Activated CD8-positive, alpha-beta memory T cell treated with anti-CD3 and anti-CD28 coated beads, Interleukin-2, amount 50 U/mL, for 24 hours (primary cell): ENCODE measurements around the gene FAM117A.

Source experiments
- DNase-seq: peaks from one replicate; pipeline ENCODE4 v3.0.0-alpha.2; 2020; ENCODE audit errors: extremely low read depth

The FAM117A gene

DNA sequence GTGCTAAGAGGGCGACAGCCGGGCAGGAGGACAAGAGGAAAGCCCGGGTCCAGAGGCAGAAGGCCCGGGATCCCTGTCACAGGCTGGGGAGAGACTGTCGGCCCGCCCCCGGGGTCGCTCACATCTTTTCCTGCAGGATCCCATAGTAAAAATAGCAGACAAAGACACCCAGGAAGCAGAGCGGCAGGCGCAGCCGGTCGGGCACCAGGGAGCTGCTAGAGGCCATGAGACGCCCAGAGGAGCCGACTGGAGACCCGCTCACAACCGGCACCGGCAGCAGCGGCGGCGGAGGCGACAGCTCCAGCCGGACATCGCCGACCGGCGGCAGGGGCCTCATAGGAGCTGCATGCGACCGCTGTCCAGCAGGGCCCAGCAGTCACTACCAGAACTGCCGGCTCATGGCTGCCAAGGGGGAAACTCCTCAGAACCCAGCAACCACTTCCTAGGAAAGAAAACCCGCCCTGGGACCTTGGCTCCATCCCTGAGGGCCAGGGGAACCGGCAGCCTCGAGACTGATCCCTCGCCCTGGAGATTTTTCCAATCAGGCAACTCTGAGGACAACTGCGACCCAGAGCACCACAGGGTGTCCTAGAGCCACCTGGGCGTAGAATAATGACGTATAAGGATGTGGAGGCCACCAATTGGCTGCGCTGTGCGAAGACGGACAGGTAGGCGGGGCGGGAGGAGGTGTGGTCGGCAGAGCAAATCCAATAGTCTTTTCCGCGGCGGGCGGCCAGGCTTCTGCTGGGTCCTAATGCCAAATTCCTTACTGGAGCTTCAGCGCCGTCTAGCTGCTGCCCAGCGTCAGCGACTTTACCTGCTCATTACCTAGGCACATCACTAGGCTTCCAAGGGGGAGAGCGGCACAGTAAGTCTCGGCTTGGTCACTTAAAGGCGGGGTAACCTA lies 56.1 kb downstream of the FAM117A start, which contains the start of gene SLC35B1:
Gene SLC35B1, minus strand, starts transcription at position 357 of the 907 bp plus-strand sequence. Its CDS starts 131 bp downstream, at position 226.
- peak; percentile 98 for DNase-seq

DNA sequence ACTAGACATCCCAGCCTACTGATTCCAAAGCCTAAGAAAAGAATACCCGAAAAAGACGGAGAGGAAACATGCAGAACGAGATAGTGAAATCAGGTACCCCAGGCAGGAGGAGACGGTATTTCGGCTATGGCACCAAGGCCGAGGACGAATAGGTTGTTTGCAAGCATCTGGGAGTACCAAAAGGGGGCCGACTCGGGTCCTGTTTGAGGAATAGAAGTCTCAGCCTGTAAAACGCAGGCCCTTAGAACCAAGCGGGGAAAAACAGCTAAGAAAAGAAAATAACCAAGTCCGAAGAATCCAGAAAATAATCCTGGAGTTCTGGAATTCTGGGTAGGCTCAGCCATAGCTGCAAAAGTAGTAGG lies 56.7 kb downstream of the FAM117A start:
- no peak for DNase-seq

DNA sequence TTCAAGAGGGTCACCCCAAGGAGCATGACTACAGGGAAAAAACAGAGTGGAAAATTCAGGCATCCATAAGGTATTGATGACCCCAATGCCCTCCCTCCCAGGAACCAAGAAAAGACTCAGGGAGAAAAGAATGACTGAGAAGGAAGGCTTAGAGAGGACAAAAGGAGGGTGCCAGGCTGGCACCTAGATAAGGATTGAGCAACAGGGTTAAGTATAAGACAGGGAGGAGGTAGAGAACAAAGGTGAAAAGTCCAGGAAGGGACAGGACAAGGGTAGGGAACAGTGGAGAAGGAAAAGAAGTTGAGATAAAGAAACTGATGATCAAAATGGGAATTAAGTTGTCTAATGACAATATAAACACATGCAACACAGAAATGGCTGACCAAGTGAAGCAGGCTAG lies 58.7 kb downstream of the FAM117A start:
- DNase-seq, result no peak

DNA sequence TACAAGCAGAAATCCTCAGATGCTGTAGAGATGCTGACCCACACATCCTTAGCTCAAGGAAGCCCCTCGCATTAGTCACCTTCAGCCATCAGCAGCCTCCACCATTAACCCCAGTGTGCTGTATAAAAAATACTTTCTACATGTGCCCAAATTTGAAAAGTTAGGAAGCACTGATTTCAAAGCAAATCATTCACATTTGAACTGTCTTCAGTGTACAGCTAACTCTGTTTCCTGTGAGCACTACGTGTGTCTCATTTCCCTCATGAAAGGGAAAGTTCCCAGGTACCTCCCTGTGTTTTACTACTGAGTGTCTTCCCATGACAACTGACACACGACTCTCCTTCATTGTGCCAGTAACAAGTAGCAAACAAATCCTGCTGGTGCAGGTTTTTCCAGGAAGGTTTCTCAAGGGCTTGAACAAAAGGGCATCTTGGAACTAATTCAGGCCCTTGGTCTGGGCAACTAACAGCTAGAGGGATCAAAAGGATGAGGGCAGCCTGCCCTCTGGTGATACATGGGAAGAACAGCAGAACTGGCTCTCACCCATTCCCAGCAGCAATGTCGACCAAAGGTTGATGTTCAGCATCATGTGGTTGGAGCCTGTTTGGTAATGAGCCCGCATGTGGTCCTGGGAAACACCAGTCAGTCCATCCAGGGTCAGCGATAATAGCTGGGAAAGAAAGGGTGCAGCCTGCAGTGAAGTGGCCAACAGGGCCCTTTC lies 60.2 kb downstream of the FAM117A start:
- DNase-seq, result no peak

DNA sequence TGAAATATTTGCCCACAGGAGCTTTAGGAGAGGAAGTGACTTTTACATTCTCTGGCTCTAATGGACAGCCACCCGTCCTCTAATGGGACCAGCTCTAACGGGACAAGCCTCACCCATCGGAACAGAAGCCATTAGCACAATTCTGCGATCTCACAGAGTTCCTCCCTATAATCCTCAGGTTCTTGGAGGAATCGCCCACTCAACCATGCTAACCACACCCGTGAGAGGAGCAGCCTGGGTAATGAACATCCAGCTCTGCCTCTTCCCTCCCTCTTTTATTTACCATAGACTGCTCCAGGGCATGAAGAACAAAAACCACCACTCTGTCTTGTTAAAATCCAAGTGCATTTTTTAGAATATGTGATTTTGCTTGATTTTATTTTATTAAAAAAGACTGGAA lies 63.0 kb downstream of the FAM117A start:
- no peak for DNase-seq

DNA sequence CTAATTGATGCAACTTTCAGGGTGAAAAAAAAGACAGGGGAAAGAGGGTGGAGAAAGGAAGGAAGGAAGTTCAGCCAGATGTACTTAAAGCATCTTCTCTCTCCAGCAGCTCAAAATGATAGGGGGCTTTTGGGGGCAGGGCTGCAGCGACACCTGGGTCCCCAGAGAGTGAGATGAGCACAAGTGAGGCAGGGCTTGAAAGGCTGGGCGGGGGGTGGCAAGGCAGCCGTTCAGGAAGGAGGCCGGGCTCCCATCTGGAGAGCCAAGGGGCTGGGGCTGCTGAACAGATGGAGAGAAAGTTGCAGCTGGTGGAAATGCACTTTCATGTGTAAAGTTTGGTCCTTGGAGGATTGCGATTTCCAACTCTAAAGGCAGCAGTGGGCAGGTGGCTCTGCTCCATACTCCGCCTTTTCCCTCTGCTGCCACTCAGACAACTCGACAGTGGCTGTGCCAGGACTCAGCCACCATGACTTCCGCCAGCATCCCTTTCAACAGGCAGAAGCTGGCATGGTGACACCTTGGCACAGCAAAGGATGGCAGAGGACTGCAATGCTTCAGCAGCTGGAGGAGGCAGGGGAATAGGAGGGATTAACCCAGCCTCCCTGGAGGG lies 63.9 kb downstream of the FAM117A start:
- no peak for DNase-seq

DNA sequence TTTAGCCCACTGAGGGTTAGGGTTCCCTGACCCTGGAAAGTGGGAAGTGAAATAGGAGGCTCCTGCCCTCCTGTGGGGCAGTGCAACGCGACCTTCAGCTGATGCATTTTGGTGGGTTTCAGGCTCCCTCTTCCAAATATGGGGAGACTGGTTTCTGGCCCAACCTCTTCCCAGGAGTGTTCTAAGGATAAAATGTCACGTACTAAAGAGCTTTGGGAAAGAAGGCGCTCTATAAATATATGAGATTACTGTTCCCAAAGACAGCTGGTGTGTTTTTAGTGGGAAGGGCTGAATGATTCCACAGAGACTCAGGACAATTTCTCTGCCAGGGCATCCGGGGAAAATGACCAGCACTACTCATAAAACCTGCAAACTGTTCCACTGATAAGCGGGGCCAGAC lies 65.9 kb downstream of the FAM117A start:
- no peak for DNase-seq

DNA sequence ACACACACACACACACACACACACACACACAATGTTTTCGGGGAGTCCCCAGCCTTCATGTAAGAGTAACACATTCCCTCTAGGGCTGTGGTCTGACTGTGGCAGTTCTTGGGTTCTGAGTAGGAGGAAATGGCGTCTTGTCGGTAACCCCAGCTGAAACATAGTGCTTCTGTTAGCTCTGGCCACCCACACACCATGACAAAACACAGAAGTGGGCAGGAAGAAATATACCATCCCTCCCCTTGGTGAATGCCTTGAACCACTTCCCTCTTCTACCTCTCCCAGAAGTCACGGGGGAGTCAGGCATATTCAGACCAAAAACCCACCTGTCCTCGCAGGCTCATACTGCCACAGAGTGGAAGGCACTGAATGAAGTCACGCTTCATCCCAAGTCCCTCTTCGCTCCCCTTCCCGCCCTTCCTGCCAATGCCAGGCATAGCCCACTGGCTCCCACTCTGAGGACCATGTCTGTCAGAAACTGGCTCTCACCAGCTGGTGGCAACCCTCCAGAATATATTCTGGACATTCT lies 67.6 kb downstream of the FAM117A start:
- DNase-seq, result peak; percentile 55

DNA sequence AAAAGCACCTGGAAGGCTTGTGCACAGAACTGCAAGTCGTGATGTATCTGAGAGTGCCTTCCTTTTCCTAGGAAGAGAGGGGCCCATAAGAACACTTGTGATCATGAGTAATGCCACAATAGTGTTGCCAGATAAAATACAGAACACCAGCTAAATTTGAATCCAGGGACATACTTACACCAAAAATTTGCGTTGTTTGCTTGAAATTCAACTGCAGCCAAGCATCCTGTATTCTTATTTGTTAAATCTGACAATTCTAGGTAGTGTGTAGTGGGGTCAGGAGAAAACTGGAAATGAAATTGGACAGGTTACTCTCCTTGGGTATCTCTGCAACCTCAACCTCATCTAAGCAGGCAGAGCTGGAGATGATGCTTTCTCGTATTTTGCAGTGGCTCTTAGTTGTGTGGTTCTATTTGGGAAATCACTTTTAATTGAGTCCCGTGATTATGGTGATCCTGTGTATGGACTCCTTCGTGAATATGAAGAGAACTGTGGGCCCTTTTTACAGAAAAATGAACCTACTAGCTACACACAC lies 68.2 kb downstream of the FAM117A start:
- no peak for DNase-seq

DNA sequence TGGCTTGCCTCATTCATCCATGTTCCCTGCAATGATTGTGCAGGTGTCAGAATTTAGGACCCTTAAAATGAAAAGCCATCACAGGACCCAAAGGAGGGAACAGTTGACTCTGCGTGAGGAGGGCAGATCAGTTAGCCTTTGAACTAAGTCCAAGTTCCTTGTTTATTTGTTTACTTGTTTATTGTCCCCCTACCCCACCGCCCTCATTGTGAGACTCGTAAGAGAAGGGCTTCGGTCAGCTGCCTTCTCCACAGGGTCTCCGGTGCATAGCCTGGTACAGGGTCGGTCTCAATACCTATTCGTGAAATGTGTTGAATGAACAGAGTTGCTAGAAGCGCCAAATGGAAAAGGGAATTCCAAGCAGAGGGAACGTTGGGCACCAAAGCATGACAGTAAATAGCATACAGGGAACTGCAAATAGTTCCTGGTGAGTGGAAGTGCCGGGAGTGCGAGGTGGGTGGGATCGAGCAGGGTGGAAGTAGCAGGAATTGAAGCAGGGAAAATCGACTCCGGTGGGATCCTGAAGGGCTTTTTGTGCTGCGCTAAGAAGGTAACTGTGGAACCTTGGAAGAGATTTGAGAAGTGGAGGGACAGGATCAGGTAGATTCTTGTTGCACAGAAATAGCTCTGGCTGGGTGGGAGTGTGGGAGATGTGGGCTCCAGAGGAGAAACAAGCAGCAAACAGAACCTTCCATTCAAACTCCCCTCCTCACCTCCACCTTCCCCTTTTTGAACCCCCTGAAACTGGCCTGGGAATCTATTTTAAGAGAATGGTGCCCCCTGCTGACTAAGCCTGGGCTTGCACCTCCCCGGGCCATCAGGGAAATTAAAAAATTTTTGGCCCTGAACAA lies 68.9 kb downstream of the FAM117A start:
- no peak for DNase-seq

DNA sequence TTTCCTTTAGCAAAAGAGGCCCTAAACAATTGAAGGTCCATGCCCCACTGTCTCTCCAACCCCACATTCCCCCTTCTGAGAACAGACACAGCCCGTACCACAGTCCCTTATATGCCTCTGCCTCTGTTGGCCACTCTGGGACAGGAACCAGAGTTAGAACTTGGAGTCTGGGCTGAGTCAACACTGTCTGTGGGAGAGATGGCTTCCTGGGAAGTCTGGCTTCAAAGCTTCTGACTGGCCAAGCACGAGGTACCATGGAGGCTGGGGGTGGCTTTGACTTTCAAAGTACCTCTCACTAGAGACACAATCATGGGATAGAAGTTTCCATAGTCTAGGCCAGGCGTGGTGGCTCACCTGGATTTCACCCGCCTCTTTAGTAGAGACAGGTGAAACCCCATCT lies 71.2 kb downstream of the FAM117A start:
- no peak for DNase-seq

DNA sequence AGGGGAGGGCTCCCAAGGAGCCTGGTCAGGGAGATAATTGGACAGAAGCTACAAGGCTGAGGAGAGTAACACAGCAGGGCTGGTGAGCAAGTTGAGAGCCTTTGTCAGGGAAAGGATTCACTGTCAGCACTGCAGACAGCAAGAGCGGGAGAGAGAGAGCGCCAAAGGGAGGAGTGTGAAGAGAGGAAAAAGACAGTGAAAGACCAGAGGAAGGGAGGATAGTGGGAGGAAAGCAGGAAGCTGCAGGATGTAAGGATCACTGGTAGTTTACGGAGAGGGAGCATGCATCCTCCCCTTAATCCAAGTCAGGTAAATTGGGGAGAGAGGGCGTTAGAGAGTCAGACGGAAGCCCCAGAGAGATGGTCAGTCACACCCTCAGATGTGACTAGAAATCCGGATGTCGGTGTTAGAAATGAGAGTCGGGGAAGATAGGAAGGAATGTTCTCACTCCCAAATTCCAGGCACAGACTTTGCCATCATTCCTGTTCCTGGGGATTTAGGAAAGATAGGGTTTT lies 72.2 kb downstream of the FAM117A start:
- DNase-seq, result no peak

DNA sequence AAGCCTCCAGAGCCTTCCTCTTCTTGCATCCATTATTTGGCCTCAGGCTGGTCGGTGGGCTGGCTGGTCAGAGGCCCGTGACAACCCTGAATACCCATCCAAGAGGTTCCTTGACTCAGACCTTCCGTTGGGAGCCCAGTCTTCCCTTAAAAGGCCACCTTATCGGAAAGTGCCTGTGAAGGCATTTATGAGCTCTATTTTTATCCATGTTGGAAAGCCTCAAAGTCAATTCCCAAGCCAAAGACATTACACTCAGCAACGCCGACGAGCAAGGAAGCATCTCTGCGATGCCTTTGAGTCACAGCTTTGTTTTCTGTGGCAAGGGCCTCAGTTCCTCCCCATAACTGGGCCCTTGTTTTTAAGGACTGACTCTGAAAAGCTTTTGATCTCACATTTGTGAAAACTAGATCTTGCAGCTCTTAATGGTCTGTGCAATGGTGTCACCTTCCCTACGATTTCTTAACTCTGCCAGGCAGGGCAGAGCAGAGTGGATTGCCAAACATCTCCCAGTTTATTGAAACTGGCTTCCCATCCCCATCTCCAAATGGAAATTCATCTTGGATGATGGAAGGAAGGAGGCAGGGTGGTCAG lies 72.8 kb downstream of the FAM117A start:
- DNase-seq, result no peak

DNA sequence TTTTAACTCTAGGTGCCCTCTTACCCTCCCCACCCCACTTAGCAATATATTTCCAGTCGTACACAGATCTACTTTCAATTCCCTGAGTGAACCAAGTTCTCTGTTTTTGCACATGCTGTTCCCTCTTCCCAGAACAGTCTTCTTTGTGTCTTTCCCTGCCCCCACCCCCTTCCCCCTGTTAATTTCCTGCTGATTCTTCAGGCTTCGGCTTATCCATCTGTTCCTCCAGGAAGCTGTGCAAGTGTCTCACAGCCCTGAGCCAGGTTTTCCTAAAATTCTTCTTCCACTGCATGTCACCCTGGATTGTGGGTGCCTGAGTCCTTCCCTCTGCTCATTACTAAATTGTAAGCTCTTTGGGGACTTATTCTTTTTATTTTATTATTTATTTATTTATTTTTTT lies 73.7 kb downstream of the FAM117A start:
- DNase-seq, result no peak

DNA sequence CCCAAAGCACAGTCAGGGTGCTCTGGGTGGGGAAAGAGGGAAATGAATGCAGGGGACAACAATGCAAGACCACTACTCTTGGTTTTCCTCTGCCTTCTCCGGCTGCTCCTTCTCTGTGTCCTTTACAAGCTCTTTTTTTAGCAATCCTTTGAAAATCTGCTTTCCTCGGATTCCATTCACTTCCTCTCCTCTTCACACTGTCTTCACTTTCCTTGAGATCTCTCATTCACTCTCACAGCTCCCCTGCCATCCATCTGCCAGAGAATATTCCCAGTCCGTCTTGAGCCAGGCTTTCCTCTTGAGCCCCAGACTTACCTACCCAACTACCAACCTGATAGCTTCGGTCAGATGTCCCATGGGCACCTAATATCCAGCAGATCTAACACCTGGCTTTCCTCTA lies 75.1 kb downstream of the FAM117A start:
- no peak for DNase-seq

DNA sequence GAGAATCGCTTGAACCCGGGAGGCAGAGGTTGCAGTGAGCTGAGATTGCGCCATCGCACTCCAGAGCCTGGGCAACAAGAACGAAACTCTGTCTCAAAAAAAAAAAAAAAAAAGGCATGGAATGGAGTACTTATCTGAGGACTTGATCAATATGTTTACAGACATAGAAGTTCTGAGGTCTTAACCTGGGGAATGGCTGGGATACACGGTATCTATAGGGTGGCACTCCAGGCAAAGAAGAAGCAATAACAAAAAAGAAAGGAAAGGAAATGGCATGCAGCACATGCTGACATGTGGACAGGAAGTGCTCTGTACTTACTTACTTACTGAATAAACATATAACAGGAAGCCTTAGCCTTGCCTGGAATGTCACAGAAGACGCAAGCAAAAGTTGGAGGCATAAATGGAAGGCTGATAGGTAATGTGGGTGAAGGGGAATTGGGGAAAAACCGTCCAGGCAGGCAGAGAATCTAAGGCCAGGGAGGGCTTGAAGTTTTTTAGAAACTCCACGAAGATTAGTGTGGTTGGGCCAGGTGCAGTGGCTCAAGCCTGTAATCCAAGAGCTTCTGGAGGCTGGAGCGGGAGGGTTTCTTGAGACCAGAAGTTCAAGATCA lies 75.9 kb downstream of the FAM117A start:
- no peak for DNase-seq

DNA sequence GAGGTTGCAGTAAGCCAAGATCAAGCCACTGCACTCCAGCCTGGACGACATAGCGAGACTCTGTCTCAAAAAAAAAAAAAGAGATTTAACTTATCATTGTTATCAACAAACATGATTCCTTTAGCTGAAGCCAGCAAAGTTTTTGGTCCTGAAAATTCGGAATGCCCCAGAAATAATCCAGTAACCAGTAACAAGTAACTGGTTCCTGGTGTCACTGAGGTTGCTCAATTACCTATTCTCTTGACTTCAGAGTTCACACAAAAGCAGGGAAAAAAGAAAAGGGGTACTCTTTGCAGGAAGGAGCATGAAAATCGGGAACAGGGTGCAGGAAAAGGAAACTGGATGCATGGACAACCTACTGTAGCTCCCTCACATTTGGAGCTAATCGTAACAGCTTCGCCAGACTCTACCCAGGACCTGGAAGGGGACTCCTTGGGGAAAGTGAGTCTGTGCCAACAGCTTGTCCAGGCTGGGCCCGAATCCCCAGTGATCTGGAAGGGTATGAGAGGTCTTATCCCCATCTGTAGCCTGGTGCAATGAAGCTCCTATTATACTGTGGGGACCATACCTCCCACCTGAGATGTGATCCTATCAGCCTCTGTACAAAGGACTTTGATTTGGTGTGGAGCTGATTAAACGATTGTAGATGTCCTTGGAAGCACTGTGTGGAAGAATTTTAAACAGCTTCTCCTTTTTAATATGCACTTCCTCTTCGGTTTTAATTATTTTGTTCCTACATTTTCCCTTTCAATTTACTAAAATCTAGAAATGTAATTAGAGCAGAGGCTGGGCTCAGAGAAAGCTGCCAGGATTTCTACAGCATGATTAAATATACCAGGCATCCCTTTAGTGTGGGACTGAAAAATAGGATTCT lies 82.6 kb downstream of the FAM117A start:
- no peak for DNase-seq

DNA sequence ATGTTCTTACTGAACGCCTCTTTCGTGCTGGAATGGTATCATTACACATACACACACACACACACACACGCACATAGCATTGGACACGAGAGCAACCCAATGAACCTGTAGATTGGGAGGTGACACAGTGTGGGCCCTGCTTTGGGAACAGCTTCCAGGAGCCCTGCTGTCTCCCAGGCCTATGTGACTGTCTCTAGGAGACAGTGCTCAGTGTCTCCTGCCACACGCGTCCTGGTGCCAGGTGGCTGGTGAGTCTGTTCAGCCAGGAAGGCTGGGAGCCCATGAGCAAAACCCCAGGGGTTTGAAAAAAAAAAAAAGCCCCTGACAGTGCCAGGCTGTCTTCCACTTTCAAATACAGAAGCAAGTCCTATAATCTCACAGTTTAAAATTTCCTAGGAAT lies 83.6 kb downstream of the FAM117A start:
- DNase-seq, result no peak
